HCEC 1CT (cell line): Measurements from ENCODE around the gene REC114.
"Not testable (repeated sequence)": the region's sequence is repeated elsewhere in the genome, so short reads cannot be mapped to it uniquely, and the experiment has no call there.

ENCODE experiments used
- DNase-seq: peaks from one replicate; pipeline ENCODE4 v3.0.0-alpha.2; 2017

REC114 gene

GRCh38 chr15:73538123-73538522, 95.2 kb downstream of the REC114 start:
- no peak for DNase-seq

GRCh38 chr15:73538563-73539211, 95.7 kb downstream of the REC114 start:
- DNase-seq, result no peak

- no peak for DNase-seq
Observed at GRCh38 chr15:73539212-73540128, 96.5 kb downstream of the REC114 start.

- DNase-seq, result peak; percentile 20
Observed at GRCh38 chr15:73540161-73540560, 97.2 kb downstream of the REC114 start.

GRCh38 chr15:73541479-73541878, 98.5 kb downstream of the REC114 start:
- no peak for DNase-seq

- not testable (repeated sequence) for DNase-seq
Observed at GRCh38 chr15:73548925-73549324, 106.0 kb downstream of the REC114 start.

GRCh38 chr15:73550190-73550589, 107.2 kb downstream of the REC114 start:
- DNase-seq, result peak; percentile 4

GRCh38 chr15:73555080-73555479, 112.1 kb downstream of the REC114 start:
- no peak for DNase-seq

GRCh38 chr15:73558529-73558928, 115.6 kb downstream of the REC114 start:
- DNase-seq, result no peak

- peak; percentile 61 for DNase-seq
Observed at GRCh38 chr15:73560501-73561117, 117.6 kb downstream of the REC114 start.

GRCh38 chr15:73564255-73564654, 121.3 kb downstream of the REC114 start:
- peak; percentile 28 for DNase-seq

GRCh38 chr15:73567020-73567419, 124.1 kb downstream of the REC114 start:
- DNase-seq, result no peak

GRCh38 chr15:73568564-73569280, 125.8 kb downstream of the REC114 start:
- no peak for DNase-seq

GRCh38 chr15:73569361-73569760, 126.4 kb downstream of the REC114 start:
- DNase-seq, result no peak

GRCh38 chr15:73570355-73571032, 127.5 kb downstream of the REC114 start:
- no peak for DNase-seq

GRCh38 chr15:73571346-73571745, 128.4 kb downstream of the REC114 start:
- no peak for DNase-seq

- DNase-seq, result no peak
Observed at GRCh38 chr15:73572296-73572695, 129.3 kb downstream of the REC114 start.

GRCh38 chr15:73573037-73573436, 130.1 kb downstream of the REC114 start:
- no peak for DNase-seq

- peak; percentile 60 for DNase-seq
Observed at GRCh38 chr15:73573572-73573971, 130.6 kb downstream of the REC114 start.

- no peak for DNase-seq
Observed at GRCh38 chr15:73575636-73576247, 132.8 kb downstream of the REC114 start.

- DNase-seq, result not testable (repeated sequence)
Observed at GRCh38 chr15:73577593-73577992, 134.6 kb downstream of the REC114 start.

GRCh38 chr15:73578026-73578425, 135.1 kb downstream of the REC114 start:
- DNase-seq, result no peak
